OCI-LY1 (cell line): ENCODE measurements around the gene CHRNA4.

Source experiments
- EZH2 ChIP-seq: fragments of 200-600 bp; sonication (generic), shearing (Covaris generic); IDR thresholded peaks from 2 replicates; pipeline ENCODE4 v1.8.0; 2017; ENCODE audit warnings: borderline replicate concordance, mixed run types, mild to moderate bottlenecking, antibody characterized with exemption, low read length, moderate library complexity, mixed read lengths
- TF ChIP-seq, protein P1 (sequence below): fragments of 200-600 bp; sonication (generic), shearing (Covaris generic); IDR thresholded peaks from 2 replicates; pipeline ENCODE4 v1.5.1; 2017; ENCODE audit warnings: mild to moderate bottlenecking, antibody characterized with exemption, low read length, moderate library complexity, mixed read lengths

DNA sequence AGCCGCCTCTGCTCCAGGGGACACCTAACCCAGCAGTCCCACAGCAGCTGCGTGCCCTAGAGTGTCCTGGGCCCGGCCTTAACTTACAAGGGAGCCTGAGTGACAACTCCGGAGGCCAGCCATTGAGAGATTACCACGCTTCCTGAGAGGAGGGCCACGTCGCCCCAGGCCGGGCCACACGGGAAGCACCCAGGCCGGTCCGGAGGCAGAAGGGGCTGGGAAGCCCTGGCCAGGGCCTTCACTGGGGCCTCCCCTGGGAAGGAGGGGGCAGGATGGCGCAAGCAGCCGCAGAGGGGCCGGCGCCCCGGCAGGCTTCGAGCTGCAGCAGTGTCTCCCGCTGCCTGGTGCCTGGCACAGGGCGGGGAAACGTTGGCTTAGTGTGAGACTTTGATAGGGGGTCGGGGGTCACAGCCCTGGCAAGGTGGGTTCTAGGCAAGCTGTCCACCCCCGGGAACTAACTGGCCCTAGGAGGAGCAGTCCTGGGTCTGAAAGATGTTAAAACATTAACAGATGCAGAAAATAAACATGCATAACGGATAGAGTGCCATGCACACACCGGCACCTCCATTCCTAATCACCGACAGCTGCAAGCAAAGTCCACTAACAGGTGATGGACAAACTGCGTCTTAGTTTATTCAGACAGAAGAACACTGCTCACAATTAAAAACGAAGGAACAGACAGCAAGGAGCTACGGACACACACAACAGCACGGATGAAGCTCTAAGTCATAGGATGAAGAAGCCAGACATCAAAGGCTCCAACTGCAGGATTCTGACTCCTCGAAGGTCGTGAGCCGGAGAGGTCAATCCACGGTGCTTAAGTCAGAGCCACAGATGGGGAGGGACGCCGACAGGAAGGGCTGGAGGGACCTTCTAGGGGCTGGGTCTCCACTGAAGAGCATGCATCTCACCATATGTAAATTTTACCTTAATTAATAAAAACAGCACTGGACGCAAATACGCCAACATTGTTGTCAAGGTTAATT lies 17.4 kb downstream of the CHRNA4 start:
- TF ChIP-seq, protein P1, sequence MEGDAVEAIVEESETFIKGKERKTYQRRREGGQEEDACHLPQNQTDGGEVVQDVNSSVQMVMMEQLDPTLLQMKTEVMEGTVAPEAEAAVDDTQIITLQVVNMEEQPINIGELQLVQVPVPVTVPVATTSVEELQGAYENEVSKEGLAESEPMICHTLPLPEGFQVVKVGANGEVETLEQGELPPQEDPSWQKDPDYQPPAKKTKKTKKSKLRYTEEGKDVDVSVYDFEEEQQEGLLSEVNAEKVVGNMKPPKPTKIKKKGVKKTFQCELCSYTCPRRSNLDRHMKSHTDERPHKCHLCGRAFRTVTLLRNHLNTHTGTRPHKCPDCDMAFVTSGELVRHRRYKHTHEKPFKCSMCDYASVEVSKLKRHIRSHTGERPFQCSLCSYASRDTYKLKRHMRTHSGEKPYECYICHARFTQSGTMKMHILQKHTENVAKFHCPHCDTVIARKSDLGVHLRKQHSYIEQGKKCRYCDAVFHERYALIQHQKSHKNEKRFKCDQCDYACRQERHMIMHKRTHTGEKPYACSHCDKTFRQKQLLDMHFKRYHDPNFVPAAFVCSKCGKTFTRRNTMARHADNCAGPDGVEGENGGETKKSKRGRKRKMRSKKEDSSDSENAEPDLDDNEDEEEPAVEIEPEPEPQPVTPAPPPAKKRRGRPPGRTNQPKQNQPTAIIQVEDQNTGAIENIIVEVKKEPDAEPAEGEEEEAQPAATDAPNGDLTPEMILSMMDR: no peak
- TF ChIP-seq EZH2: no peak
